Body of pancreas (tissue), 4 donors: ENCODE results near the gene THAP2. TPM values are rescaled to one million over a fixed set of nuclear protein-coding genes. Genes with fewer than 3 reads are reported as not detected.

Experiments used
- ATAC-seq: fragments of 150-250 bp; one replicate; pipeline ENCODE4 v1.9.1; 2016
- DNase-seq, 4 donors: peaks; one replicate each; pipeline ENCODE4 v3.0.0-alpha.2; 2019
- H3K27ac ChIP-seq, 4 donors: fragments of 200-600 bp; sonication (generic); 1 replicate in 3 of 4; 2 replicates in 1 of 4; pipeline versions ENCODE4 v1.5.1 to v1.6.1; 2016 to 2019; ENCODE audit warnings: mild to moderate bottlenecking in 1 of 4, mixed read lengths in 1 of 4, moderate library complexity in 1 of 4
- H3K27me3 ChIP-seq, 2 donors: fragments of 200-600 bp; sonication (generic); one replicate each; pipeline ENCODE4 v1.6.0; 2016; ENCODE audit warnings: mild to moderate bottlenecking in 1 of 2
- H3K36me3 ChIP-seq, 2 donors: fragments of 200-600 bp; sonication (generic); replicated peaks in 1 of 2; 2 replicates each; pipeline ENCODE4 v1.5.1; 2016; ENCODE audit warnings: low read depth in 2 of 2; ENCODE audit not compliant: insufficient read depth in 1 of 2
- H3K4me1 ChIP-seq: fragments of 200-600 bp; sonication (generic); one replicate; pipeline ENCODE4 v1.6.0; 2016
- H3K4me3 ChIP-seq, 2 donors: fragments of 200-600 bp; sonication (generic); 1 replicate in 1 of 2; 2 replicates in 1 of 2; pipeline ENCODE4 v1.5.1; 2016 to 2019
- H3K9me3 ChIP-seq, 3 donors: fragments of 200-600 bp; sonication (generic); 1 replicate in 2 of 3; 2 replicates in 1 of 3; pipeline ENCODE4 v1.5.1; 2016
- CTCF ChIP-seq, 7 experiments: fragments of 450-650 bp in 4 of 7; fragments of 200-600 bp in 3 of 7; sonication (generic) in 3 of 7; IDR thresholded peaks; one replicate each; pipeline ENCODE4 v1.5.1; 2016 to 2019; ENCODE audit warnings: antibody characterized with exemption in 7 of 7
- POLR2A ChIP-seq, 3 donors: fragments of 450-650 bp; IDR thresholded peaks; one replicate each; pipeline ENCODE4 v1.6.1; 2016; ENCODE audit warnings: antibody characterized with exemption in 3 of 3, mild to moderate bottlenecking in 2 of 3
- WGBS, 2 donors: methylation state at CpG; one replicate each; pipeline ENCODE4 v1.1.5; 2017; 5-methylcytosine and 5-hydroxymethylcytosine counted together
- intact Hi-C: fragments of 100-400 bp; cut with DNase I; formaldehyde crosslinking; loops from one replicate; pipeline ENCODE4 v1.15.1; 2023
- total RNA-seq, 2 donors: library from RNA; depleted of rRNA; stranded (reverse); fragments of >200 nt; gene quantifications; one replicate each; pipeline ENCODE4 v1.1.0, GENCODE V29; 2016

Gene THAP2
- total RNA-seq, 2 donors from 2014 or later: 0.99 to 15.0 TPM

- intact Hi-C loops: no loop called here
- ATAC-seq (no peak), DNase-seq (no peak)
- 31 to 32% methylated on average over 3 of the region's 3 CpGs for WGBS, 2 donors
- H3K27ac ChIP-seq: no peak overlapping the region
- H3K4me3 ChIP-seq: no peak overlapping the region
- no peak for TF ChIP-seq POLR2A (IDR thresholded peaks at IDR 0.05)
- TF ChIP-seq CTCF (IDR thresholded peaks at IDR 0.05): no peak
- no peaks in the 10 kb centered on the region for H3K9me3 ChIP-seq
- H3K36me3 ChIP-seq: peaks cover 0 to 47% of the 10 kb centered on the region in 2 donors
- H3K27me3 ChIP-seq: no peaks in the 10 kb centered on the region
- peaks cover 7% of the 10 kb centered on the region for H3K4me1 ChIP-seq
Observed at GRCh38 chr12:71626768-71627167, 37.3 kb upstream of the THAP2 start.

- intact Hi-C loops: no loop called here
- no peaks in the 10 kb centered on the region for H3K27me3 ChIP-seq
- ATAC-seq (no peak), DNase-seq (no peak)
- H3K4me1 ChIP-seq: peaks cover 7% of the 10 kb centered on the region
- no peak overlapping the region for H3K27ac ChIP-seq
- H3K36me3 ChIP-seq: peaks cover 0 to 49% of the 10 kb centered on the region in 2 donors
- TF ChIP-seq POLR2A (IDR thresholded peaks at IDR 0.05): no peak
- TF ChIP-seq CTCF (IDR thresholded peaks at IDR 0.05): no peak
- H3K4me3 ChIP-seq: no peak overlapping the region
- no peaks in the 10 kb centered on the region for H3K9me3 ChIP-seq
- WGBS, 2 donors: 59 to 65% methylated on average over 2 of the region's 2 CpGs
Observed at GRCh38 chr12:71627438-71628002, 36.6 kb upstream of the THAP2 start.

GRCh38 chr12:71636704-71637115 lies 27.4 kb upstream of the THAP2 start:
- WGBS, 2 donors: 26 to 32% methylated on average over 3 of the region's 3 CpGs
- TF ChIP-seq POLR2A (IDR thresholded peaks at IDR 0.05) (no peak), CTCF (IDR thresholded peaks at IDR 0.05) (peak; percentile 40 to 68 (median 61))
- peaks cover 21 to 28% of the 10 kb centered on the region in 2 donors for H3K36me3 ChIP-seq
- no peak overlapping the region for H3K27ac ChIP-seq
- ATAC-seq (peak; percentile 53), DNase-seq (peak in 1 of 4 donors; percentile 15)
- H3K4me1 ChIP-seq: no peaks in the 10 kb centered on the region
- H3K4me3 ChIP-seq: no peak overlapping the region
- no peaks in the 10 kb centered on the region for H3K9me3 ChIP-seq
- no peaks in the 10 kb centered on the region for H3K27me3 ChIP-seq
- intact Hi-C loops: no loop called here

- ATAC-seq (no peak), DNase-seq (no peak)
- Histone ChIP-seq H3K36me3 (peaks cover 20 to 21% of the 10 kb centered on the region in 2 donors), H3K9me3 (no peaks in the 10 kb centered on the region), H3K27ac (no peak overlapping the region), H3K4me1 (no peaks in the 10 kb centered on the region), H3K4me3 (no peak overlapping the region), H3K27me3 (no peaks in the 10 kb centered on the region)
- intact Hi-C loops: no loop called here
- TF ChIP-seq POLR2A (IDR thresholded peaks at IDR 0.05): no peak
- no peak for TF ChIP-seq CTCF (IDR thresholded peaks at IDR 0.05)
Observed at GRCh38 chr12:71638499-71638898, 25.6 kb upstream of the THAP2 start.

- ATAC-seq: no peak
- WGBS, 2 donors: 59 to 78% methylated on average over 2 of the region's 2 CpGs
Observed at GRCh38 chr12:71639341-71639760, 24.8 kb upstream of the THAP2 start.

More at GRCh38 chr12:71639341-71639760, 24.8 kb upstream of the THAP2 start:
- no peaks in the 10 kb centered on the region for H3K9me3 ChIP-seq
- no peaks in the 10 kb centered on the region for H3K27me3 ChIP-seq
- H3K4me1 ChIP-seq: no peaks in the 10 kb centered on the region
- intact Hi-C loops: no loop called here
- H3K27ac ChIP-seq: no peak overlapping the region
- DNase-seq: no peak
- H3K36me3 ChIP-seq: peaks cover 13 to 25% of the 10 kb centered on the region in 2 donors
- TF ChIP-seq POLR2A (IDR thresholded peaks at IDR 0.05) (no peak), CTCF (IDR thresholded peaks at IDR 0.05) (no peak)
- H3K4me3 ChIP-seq: no peak overlapping the region
